ENCODE measurements around the gene TMEM63B.
"Not testable (repeated sequence)": the region's sequence is repeated elsewhere in the genome, so short reads cannot be mapped to it uniquely, and the experiment has no call there.

TMEM63B gene

DNA sequence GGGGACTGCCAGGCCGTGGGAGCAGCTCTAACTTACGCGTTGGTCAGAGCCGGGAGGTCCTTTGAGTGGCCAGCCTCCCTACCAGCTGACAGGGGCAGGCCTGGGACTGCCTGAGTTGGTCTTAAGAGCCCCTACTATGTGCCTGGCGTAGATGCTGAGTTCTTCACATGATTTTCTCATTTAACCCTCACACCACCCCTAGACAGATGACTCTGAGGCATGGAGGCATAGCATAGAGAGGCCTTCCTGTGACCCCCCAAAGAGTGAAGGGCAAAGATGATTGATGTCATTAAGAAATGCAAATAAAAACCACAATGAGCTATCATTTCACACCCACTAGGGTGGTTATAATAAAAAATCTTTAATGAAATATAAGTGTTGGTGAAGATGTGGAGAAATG lies 36.9 kb upstream of the TMEM63B start:
- no peaks in the 10 kb centered on the region for H3K9me3 Mint-ChIP-seq
- DNase-seq (no peak), ATAC-seq (replicated peaks) (no peak)
- H3K27me3 Mint-ChIP-seq, result no peaks in the 10 kb centered on the region
- peaks cover 10 to 19% of the 10 kb centered on the region in 2 donors for H3K36me3 Mint-ChIP-seq
- no peaks in the 10 kb centered on the region for H3K4me1 Mint-ChIP-seq
- H3K4me3 Mint-ChIP-seq, result no peak overlapping the region
- no peak overlapping the region for H3K27ac Mint-ChIP-seq

DNA sequence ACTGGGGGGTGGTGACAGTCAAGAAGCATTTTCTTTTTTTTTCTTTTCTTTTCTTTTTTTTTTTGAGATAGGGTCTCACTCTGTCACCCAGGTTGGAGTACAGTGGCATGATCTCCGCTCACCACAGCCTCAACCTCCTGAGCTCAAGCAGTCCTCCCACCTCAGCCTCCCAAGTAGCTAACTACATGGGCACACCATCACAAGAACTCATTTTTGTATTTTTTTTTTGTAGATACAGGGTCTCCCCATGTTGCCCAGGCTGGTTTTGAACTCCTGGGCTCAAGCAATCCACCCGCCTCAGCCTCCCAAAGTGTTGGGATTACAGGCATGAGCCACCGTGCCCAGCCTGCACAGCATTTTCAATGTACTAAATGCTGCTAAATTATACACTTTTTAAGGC lies 36.0 kb upstream of the TMEM63B start:
- peaks cover 10 to 19% of the 10 kb centered on the region in 2 donors for H3K36me3 Mint-ChIP-seq
- not testable (repeated sequence) for DNase-seq; H3K27ac Mint-ChIP-seq; H3K9me3 Mint-ChIP-seq; H3K4me1 Mint-ChIP-seq; H3K27me3 Mint-ChIP-seq; ATAC-seq (replicated peaks); H3K4me3 Mint-ChIP-seq

DNA sequence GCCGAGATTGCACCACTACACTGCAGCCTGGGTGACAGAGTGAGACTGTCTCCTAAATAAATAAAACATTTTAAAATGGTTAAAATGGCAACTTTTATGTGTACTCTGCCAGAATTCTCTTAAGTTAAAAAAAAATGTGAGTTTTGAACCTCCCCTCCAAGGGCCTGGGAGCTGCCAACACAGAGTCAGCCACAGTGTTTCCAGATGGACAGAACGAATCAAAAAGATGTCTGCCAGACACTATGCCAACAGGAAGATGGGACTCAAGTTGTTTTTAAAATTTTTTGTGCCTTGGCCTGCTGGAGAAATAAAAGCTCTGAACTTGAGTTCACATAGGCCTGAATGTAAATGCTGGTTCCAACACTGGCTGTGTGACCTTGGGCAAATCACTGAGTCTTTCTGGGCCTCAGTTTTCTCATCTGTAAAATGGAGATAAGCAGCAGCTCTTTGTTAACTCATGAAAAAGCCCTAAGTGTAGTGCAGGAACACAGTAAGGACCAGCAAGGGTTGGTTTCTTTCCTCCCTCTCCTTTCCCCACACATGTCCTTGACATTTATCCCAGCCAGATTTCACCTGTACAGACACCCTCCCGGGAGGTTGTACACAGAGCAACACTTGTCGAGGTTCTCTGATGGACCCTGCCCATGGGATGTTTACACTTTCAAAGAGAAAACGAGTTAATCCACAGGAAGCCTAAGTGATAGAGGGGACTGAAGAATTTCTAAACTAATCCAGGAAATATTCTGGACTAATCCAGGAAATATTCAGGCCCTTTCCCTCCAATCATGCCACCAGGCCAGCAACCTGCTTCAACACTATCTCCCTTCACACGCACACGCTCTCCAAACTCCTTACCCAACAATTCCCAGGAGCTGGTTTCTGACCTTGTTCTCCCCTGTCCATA lies 35.1 kb upstream of the TMEM63B start:
- no peaks in the 10 kb centered on the region for H3K9me3 Mint-ChIP-seq
- peaks cover 13 to 23% of the 10 kb centered on the region in 2 donors for H3K36me3 Mint-ChIP-seq
- DNase-seq (no peak), ATAC-seq (replicated peaks) (no peak)
- no peaks in the 10 kb centered on the region for H3K27me3 Mint-ChIP-seq
- H3K27ac Mint-ChIP-seq, result no peak overlapping the region
- H3K4me3 Mint-ChIP-seq, result no peak overlapping the region
- peaks cover 4 to 5% of the 10 kb centered on the region in 2 donors for H3K4me1 Mint-ChIP-seq

DNA sequence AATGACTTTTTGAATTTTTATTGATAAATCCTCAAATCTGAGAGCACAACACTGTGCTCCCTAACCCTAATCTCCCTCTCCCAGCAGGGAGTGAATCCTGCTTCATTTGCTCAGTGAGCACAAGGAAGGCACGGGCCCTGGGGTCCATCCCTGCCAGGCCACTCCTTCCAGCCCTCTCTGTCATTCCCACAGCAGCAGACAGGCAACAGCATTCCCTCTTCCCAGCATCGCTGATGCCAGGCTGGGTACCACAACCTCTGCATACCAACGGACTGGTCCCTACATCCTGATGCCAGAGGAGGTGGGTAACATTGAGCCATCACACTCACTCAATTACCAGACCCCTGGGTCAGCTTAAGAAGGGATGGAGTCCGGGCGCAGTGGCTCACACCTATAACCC lies 34.3 kb upstream of the TMEM63B start:
- ATAC-seq (replicated peaks) (no peak), DNase-seq (no peak)
- H3K4me3 Mint-ChIP-seq, result no peak overlapping the region
- H3K27ac Mint-ChIP-seq, result no peak overlapping the region
- no peaks in the 10 kb centered on the region for H3K9me3 Mint-ChIP-seq
- H3K36me3 Mint-ChIP-seq, result peaks cover 14 to 23% of the 10 kb centered on the region in 2 donors
- no peaks in the 10 kb centered on the region for H3K27me3 Mint-ChIP-seq
- H3K4me1 Mint-ChIP-seq, result peaks cover 5 to 10% of the 10 kb centered on the region in 2 donors

DNA sequence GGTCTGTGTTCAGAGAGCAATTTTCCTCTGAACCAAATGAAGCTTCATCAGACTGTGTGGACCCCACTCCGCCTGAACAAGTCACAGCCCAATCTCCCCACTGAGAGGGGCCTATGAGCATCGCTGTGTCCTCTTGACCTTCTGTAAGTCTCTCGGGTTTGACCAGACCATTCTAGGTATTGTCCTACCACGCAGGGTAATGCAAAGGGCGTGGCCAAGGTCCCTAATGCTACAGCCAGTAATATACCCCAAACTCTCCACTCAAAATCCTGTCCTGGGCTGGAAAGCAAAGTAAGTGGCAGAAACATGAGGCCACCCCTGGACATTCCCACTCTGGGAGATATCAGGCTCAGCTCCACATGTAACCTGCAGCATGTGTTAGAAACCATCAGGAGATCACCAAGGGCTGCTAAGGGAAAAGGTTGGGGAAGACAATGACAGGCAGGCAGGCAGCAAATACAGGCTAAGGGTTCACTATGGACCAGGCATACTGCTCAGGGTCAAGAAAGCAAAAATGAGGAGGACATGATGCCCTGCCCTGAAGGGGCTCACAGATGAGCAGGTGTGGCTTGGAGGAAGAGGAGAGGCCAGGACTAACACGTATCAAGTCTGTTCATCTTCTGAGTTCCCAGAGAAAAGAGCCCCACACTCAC lies 33.5 kb upstream of the TMEM63B start:
- Mint-ChIP-seq H3K27me3 (no peaks in the 10 kb centered on the region), H3K27ac (no peak overlapping the region), H3K9me3 (no peaks in the 10 kb centered on the region), H3K4me3 (no peak overlapping the region), H3K4me1 (peaks cover 5 to 10% of the 10 kb centered on the region in 2 donors), H3K36me3 (peaks cover 14 to 23% of the 10 kb centered on the region in 2 donors)
- DNase-seq (no peak), ATAC-seq (replicated peaks) (no peak)

DNA sequence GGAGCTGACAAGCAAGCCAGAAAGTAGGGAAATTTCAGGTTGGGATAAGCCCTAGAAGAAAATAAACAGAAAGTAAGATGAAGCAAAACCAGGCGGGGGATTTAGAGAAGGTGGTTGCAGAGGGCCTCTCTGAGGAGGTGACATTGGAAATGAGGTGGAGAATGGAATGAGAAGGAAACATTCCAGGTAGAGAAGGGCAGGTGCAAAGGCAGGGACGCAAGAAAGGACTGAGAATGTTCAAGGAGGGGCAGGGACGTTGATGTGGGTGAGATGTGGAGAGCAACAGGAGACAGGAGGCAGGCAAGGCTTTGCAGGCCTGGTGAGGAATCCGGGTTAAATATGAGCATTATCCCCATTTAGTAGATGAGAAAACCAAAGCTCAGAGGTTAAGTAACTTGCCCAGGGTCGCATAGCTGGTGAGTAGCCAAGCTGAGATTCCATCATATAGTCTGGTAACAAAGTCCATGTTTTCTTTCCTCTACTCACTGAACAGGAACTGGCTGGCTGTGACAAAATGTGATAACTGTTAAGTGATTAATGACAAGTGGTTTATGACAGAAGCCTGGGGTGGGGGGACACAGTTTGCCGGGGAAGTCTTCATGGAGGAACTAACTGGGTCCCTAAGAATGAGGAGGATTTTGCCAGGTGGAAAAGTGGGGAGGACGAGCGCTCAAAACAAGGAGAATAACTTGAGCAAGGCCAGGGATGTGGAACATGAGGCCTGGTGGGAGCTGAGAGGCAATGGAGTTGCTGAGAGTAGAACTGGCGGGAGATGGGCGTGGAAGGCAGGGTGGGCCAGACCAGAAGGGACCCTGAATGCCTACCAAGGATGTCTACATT lies 32.7 kb upstream of the TMEM63B start:
- no peak overlapping the region for H3K27ac Mint-ChIP-seq
- no peaks in the 10 kb centered on the region for H3K27me3 Mint-ChIP-seq
- H3K36me3 Mint-ChIP-seq, result peaks cover 14 to 23% of the 10 kb centered on the region in 2 donors
- ATAC-seq (replicated peaks), result no peak
- no peak overlapping the region for H3K4me3 Mint-ChIP-seq
- no peaks in the 10 kb centered on the region for H3K9me3 Mint-ChIP-seq
- DNase-seq, result no peak
- peaks cover 5 to 10% of the 10 kb centered on the region in 2 donors for H3K4me1 Mint-ChIP-seq

DNA sequence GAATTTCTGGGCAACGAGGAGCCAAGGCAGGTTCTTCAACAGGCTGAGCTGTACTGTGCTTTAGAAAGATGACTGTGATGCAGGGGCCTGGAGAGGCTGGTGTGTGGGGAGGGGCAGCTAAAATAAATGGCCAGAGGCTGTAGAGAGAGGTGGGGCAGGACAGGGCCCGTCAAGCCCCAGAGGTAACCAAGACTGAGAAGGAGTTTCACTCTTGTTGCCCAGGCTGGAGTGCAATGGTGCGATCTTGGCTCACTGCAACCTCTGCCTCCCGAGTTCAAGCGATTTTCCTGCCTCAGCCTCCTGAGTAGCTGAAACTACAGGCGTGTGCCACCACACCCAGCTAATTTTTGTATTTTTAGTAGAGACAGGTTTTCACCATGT lies 32.1 kb upstream of the TMEM63B start:
- Mint-ChIP-seq H3K4me1 (peaks cover 7 to 10% of the 10 kb centered on the region in 2 donors), H3K36me3 (peaks cover 14 to 26% of the 10 kb centered on the region in 2 donors)
- H3K27me3 Mint-ChIP-seq; DNase-seq; H3K4me3 Mint-ChIP-seq; ATAC-seq (replicated peaks); H3K9me3 Mint-ChIP-seq; H3K27ac Mint-ChIP-seq: not testable (repeated sequence)

DNA sequence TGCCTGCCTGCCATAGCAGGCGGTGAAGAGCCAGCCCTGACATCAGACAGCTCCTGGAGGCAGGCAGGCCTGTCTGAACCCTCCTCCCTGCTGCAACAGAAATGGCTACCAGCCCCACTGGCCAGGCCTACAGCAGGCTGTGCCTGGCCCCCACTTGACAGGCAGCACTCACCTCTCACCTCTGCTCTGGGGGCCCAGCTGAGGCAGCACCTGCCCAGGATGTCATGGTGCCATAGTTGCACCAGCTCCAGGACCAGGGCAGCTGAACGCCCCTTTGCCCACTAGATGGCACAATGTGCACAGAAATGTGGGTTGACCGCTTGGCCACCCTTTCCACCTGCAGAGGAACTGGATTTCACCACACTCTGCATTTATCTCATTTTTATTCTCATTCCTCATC lies 30.7 kb upstream of the TMEM63B start:
- H3K27ac Mint-ChIP-seq, result peak overlapping the region; percentile 15
- no peaks in the 10 kb centered on the region for H3K27me3 Mint-ChIP-seq
- peak; percentile 61 for DNase-seq
- H3K9me3 Mint-ChIP-seq, result no peaks in the 10 kb centered on the region
- H3K36me3 Mint-ChIP-seq, result peaks cover 17 to 26% of the 10 kb centered on the region in 2 donors
- H3K4me3 Mint-ChIP-seq, result no peak overlapping the region
- H3K4me1 Mint-ChIP-seq, result peaks cover 7 to 11% of the 10 kb centered on the region in 2 donors
- peak; percentile 95 to 97 for ATAC-seq (replicated peaks)

DNA sequence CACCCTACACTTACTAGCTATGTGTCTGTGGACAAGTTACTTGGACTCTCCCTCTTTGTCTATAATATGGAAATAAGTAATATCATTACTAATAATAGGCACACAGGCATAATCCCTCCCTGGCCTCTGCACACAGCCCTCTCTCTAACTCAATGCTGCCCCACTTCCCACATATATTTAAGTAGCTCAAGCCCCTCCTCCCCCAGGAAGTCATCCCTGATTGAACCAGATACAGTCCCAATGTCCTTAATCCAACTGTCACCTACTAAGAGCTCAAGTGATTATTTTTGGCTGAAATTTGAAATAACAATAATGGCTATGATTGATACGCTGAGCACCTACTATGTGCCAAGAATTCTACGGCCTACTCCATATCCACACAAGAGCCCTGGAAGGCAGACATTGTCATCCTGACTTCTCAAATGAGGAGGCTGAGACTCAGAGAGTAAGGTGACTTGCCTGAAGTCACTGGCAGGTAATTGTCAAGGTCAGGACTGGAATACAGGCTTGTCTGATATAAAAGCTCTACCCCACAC lies 29.5 kb upstream of the TMEM63B start:
- H3K36me3 Mint-ChIP-seq, result peaks cover 23 to 37% of the 10 kb centered on the region in 2 donors

DNA sequence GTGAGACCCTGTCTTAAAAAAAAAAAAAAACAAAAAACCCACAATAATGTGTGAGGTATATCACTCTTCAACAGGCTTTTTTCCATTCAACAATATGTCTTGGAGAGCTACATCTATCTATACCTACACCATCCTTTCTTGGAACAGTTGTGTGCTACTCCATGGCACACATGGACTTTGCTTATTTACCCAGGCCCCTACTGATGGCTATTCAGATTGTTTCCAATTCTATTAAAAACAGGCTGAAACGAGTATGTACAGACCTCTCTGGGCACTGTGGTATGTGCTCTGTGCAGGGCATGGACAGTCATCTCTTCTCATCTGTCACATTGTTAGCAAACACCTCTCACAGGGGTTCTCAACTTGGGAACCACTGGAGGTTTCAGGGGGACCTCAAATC lies 28.2 kb upstream of the TMEM63B start:
- H3K27ac Mint-ChIP-seq, result no peak overlapping the region
- peaks cover 13 to 23% of the 10 kb centered on the region in 2 donors for H3K4me1 Mint-ChIP-seq
- no peak for DNase-seq
- H3K4me3 Mint-ChIP-seq, result no peak overlapping the region
- ATAC-seq (replicated peaks), result no peak
- no peaks in the 10 kb centered on the region for H3K9me3 Mint-ChIP-seq
- H3K27me3 Mint-ChIP-seq, result no peaks in the 10 kb centered on the region
- H3K36me3 Mint-ChIP-seq, result peaks cover 28 to 46% of the 10 kb centered on the region in 2 donors

More for the DNA sequence above, 29.5 kb upstream of the TMEM63B start:
- H3K9me3 Mint-ChIP-seq, result no peaks in the 10 kb centered on the region
- ATAC-seq (replicated peaks) (no peak), DNase-seq (no peak)
- H3K27ac Mint-ChIP-seq, result no peak overlapping the region
- H3K4me1 Mint-ChIP-seq, result peaks cover 13 to 23% of the 10 kb centered on the region in 2 donors
- no peak overlapping the region for H3K4me3 Mint-ChIP-seq
- H3K27me3 Mint-ChIP-seq, result no peaks in the 10 kb centered on the region

DNA sequence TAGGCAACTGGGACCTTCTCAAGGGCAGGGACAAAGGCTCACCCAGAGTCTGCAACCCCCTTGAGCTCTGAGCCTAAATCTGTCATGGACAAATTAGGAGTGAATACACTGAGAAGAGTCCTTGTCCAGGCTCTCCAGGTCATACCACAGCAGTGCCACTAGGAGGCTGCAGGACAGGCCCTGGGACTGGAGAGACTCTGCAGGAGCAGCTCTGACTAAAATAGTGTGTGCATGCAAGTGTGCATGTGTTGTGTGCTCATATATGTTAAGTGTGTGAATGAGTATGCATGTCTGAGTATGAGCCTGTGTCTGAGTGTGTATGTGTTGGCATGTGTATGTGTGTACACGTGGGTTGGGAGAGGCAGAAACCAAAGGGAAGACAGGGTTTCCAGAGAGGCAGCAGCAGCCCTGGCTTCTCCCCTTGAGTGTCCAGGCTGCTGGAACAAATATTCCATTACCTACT lies 27.2 kb upstream of the TMEM63B start:
- DNase-seq, result no peak
- peak; percentile 55 for ATAC-seq (replicated peaks)
- peaks cover 13 to 23% of the 10 kb centered on the region in 2 donors for H3K4me1 Mint-ChIP-seq
- H3K27me3 Mint-ChIP-seq, result no peaks in the 10 kb centered on the region
- no peak overlapping the region for H3K27ac Mint-ChIP-seq
- H3K36me3 Mint-ChIP-seq, result peaks cover 31 to 46% of the 10 kb centered on the region in 2 donors
- H3K4me3 Mint-ChIP-seq, result no peak overlapping the region
- H3K9me3 Mint-ChIP-seq, result no peaks in the 10 kb centered on the region

DNA sequence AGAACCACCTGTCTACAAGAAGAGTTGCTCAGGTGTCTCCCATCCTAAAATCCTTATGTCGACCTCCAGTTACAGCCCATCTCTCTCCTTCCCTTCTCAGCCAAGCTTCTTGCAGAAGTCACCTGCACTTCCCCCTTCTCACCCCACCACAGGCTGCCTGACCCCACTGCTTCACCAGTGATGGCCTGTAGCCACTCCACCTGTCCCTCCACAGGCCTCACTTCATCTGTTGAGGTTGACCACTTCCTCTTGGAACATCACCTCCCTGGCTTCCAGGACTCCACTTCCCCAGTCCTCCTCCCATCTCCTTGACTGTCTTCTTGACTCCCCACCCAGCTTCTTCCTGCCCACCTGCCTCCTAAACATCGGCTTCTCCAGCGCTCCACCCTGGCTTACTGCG lies 25.5 kb upstream of the TMEM63B start:
- Mint-ChIP-seq H3K27ac (peak overlapping the region; percentile 75), H3K27me3 (no peaks in the 10 kb centered on the region), H3K4me3 (no peak overlapping the region), H3K4me1 (peaks cover 14 to 23% of the 10 kb centered on the region in 2 donors), H3K36me3 (peaks cover 39 to 52% of the 10 kb centered on the region in 2 donors), H3K9me3 (no peaks in the 10 kb centered on the region)
- no peak for ATAC-seq (replicated peaks)
- no peak for DNase-seq

DNA sequence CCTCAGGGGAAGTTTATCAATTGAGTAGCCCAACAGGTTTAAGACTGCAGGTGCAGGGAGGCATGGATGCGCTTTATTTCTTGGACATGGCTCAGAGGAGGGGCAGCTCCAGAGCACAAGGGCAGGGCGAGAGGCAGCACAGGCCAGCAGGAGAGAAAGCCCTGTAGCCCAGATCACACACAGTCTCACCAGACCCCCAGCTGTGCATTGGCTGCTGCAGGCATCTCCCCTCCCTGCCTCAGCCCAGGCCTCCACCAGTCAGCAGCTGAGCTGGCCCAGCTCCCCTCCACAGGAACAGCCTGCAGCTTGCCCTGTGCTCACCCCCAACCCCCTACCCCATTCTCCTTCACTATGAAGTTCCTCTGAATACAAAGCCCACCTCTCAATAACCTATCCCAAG lies 24.8 kb upstream of the TMEM63B start:
- Mint-ChIP-seq H3K27ac (no peak overlapping the region), H3K4me1 (peaks cover 13 to 20% of the 10 kb centered on the region in 2 donors), H3K27me3 (no peaks in the 10 kb centered on the region), H3K4me3 (no peak overlapping the region), H3K9me3 (no peaks in the 10 kb centered on the region), H3K36me3 (peaks cover 42 to 52% of the 10 kb centered on the region in 2 donors)
- DNase-seq (no peak), ATAC-seq (replicated peaks) (no peak)
